Activated T-cell treated with anti-CD3 and anti-CD28 coated beads, Interleukin-2, amount 50 U/mL, for 24 hours (primary cell): ENCODE results near the gene INPP5J.

Source experiments
- DNase-seq: peaks from one replicate; pipeline ENCODE4 v3.0.0-alpha.2; 2020
- H3K27ac Mint-ChIP-seq: 2 replicates; pipeline ENCODE4 v1.8.0; 2020; ENCODE audit warnings: mild to moderate bottlenecking, mixed read lengths
- H3K27me3 Mint-ChIP-seq: 2 replicates; pipeline ENCODE4 v1.8.0; 2020; ENCODE audit warnings: mixed read lengths
- H3K36me3 Mint-ChIP-seq: 2 replicates; pipeline ENCODE4 v1.8.0; 2020; ENCODE audit warnings: low read depth, mixed read lengths
- H3K4me1 Mint-ChIP-seq: 2 replicates; pipeline ENCODE4 v1.8.0; 2020; ENCODE audit warnings: low read depth, mixed read lengths
- H3K4me3 Mint-ChIP-seq: 2 replicates; pipeline ENCODE4 v1.8.0; 2020; ENCODE audit warnings: mild to moderate bottlenecking, moderate library complexity, mixed read lengths
- H3K9me3 Mint-ChIP-seq: 2 replicates; pipeline ENCODE4 v1.8.0; 2020; ENCODE audit warnings: mixed read lengths

Gene INPP5J

GRCh38 chr22:31124290-31124689 is 1.5 kb downstream of the INPP5J start:
- peaks cover 5% of the 10 kb centered on the region for H3K27me3 Mint-ChIP-seq
- DNase-seq: no peak
- H3K4me3 Mint-ChIP-seq: no peak overlapping the region
- no peaks in the 10 kb centered on the region for H3K36me3 Mint-ChIP-seq
- no peak overlapping the region for H3K27ac Mint-ChIP-seq
- no peaks in the 10 kb centered on the region for H3K4me1 Mint-ChIP-seq
- H3K9me3 Mint-ChIP-seq: no peaks in the 10 kb centered on the region

DNA sequence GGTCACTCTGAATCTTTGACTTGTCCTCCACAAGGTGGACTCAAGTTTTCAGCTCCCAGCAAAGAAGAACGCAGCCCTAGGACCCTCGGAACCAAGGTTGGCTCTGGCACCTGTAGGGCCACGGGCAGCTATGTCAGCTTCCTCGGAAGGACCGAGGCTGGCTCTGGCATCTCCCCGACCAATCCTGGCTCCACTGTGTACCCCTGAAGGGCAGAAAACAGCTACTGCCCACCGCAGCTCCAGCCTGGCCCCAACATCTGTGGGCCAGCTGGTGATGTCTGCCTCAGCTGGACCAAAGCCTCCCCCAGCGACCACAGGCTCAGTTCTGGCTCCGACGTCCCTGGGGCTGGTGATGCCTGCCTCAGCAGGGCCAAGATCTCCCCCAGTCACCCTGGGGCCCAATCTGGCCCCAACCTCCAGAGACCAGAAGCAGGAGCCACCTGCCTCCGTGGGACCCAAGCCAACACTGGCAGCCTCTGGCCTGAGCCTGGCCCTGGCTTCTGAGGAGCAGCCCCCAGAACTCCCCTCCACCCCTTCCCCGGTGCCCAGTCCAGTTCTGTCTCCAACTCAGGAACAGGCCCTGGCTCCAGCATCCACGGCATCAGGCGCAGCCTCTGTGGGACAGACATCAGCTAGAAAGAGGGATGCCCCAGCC is 2.2 kb downstream of the INPP5J start:
- Mint-ChIP-seq H3K4me3 (no peak overlapping the region), H3K36me3 (no peaks in the 10 kb centered on the region)

DNA sequence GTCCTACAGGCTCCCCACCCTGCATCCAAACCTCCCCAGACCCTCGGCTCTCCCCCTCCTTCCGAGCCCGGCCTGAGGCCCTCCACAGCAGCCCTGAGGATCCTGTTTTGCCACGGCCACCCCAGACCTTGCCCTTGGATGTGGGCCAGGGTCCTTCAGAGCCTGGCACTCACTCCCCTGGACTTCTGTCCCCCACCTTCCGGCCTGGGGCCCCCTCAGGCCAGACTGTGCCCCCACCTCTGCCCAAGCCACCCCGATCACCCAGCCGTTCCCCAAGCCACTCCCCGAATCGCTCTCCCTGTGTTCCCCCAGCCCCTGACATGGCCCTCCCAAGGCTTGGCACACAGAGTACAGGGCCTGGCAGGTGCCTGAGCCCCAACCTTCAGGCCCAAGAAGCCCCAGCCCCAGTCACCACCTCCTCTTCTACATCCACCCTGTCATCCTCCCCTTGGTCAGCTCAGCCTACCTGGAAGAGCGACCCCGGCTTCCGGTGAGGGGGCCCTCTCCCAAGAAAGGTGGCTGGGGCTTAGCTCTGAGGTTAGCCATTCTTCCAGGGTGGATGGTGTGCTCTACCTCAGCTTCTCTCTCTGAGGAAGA is 2.9 kb downstream of the INPP5J start:
- no peak for DNase-seq
- Mint-ChIP-seq H3K27ac (no peak overlapping the region), H3K9me3 (no peaks in the 10 kb centered on the region), H3K4me3 (no peak overlapping the region), H3K36me3 (no peaks in the 10 kb centered on the region), H3K4me1 (no peaks in the 10 kb centered on the region), H3K27me3 (peaks cover 5% of the 10 kb centered on the region)

More for the DNA sequence above, 2.2 kb downstream of the INPP5J start:
- H3K27me3 Mint-ChIP-seq: peaks cover 5% of the 10 kb centered on the region
- no peaks in the 10 kb centered on the region for H3K9me3 Mint-ChIP-seq
- no peaks in the 10 kb centered on the region for H3K4me1 Mint-ChIP-seq
- no peak overlapping the region for H3K27ac Mint-ChIP-seq
- no peak for DNase-seq

- Mint-ChIP-seq H3K27ac (no peak overlapping the region), H3K9me3 (no peaks in the 10 kb centered on the region), H3K4me1 (no peaks in the 10 kb centered on the region), H3K4me3 (no peak overlapping the region), H3K36me3 (no peaks in the 10 kb centered on the region), H3K27me3 (peaks cover 5% of the 10 kb centered on the region)
- DNase-seq: no peak
These were observed 3.5 kb downstream of the INPP5J start for GRCh38 chr22:31126128-31126868.

GRCh38 chr22:31126869-31127175 is 4.1 kb downstream of the INPP5J start:
- Mint-ChIP-seq H3K4me3 (no peak overlapping the region), H3K27ac (no peak overlapping the region), H3K9me3 (no peaks in the 10 kb centered on the region), H3K36me3 (no peaks in the 10 kb centered on the region), H3K27me3 (peaks cover 5% of the 10 kb centered on the region), H3K4me1 (no peaks in the 10 kb centered on the region)
- DNase-seq: no peak

- Mint-ChIP-seq H3K4me3 (no peak overlapping the region), H3K4me1 (no peaks in the 10 kb centered on the region), H3K27ac (no peak overlapping the region), H3K36me3 (no peaks in the 10 kb centered on the region), H3K27me3 (peaks cover 5% of the 10 kb centered on the region), H3K9me3 (no peaks in the 10 kb centered on the region)
- DNase-seq: no peak
These were observed 4.5 kb downstream of the INPP5J start for GRCh38 chr22:31127181-31127772.

DNA sequence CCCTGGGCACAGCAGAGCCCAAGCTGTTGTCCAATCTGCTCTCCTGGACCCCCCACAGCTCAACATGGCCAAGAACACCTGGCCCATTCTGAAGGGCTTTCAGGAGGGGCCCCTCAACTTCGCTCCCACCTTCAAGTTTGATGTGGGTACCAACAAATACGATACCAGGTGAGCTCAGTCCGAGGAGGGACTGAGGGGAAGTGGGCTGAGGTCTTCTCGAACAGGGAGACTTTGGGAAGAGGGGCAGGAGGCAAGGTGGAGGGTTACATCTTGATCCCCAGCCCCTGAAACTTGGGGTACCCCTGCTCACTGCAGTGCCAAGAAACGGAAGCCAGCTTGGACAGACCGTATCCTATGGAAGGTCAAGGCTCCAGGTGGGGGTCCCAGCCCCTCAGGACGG is 5.4 kb downstream of the INPP5J start:
- no peaks in the 10 kb centered on the region for H3K36me3 Mint-ChIP-seq
- H3K27ac Mint-ChIP-seq: no peak overlapping the region
- no peak overlapping the region for H3K4me3 Mint-ChIP-seq
- no peak for DNase-seq
- peaks cover 5% of the 10 kb centered on the region for H3K27me3 Mint-ChIP-seq
- H3K9me3 Mint-ChIP-seq: no peaks in the 10 kb centered on the region
- H3K4me1 Mint-ChIP-seq: no peaks in the 10 kb centered on the region

DNA sequence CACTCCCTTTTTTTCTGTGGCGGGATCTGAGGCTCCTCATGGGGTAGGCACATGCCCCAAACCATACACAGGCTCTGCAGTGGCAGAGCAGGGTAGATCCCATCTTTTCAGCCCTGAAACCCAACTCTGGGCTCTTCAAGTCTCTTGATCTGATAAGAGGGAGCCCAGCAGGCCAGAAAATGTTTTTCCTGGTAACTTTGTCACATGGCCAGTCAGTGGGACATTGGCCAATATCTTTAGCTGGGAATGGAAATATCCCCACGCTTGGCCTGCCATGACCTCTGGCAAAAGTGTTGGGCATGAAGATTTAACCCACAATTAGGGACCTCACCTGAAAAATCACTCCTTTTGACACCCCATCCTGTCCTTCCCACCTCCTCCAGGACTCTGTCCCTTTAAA is 8.1 kb downstream of the INPP5J start:
- no peak overlapping the region for H3K27ac Mint-ChIP-seq
- H3K4me1 Mint-ChIP-seq: no peaks in the 10 kb centered on the region
- H3K4me3 Mint-ChIP-seq: no peak overlapping the region
- no peaks in the 10 kb centered on the region for H3K36me3 Mint-ChIP-seq
- peaks cover 5% of the 10 kb centered on the region for H3K27me3 Mint-ChIP-seq
- DNase-seq: no peak
- H3K9me3 Mint-ChIP-seq: no peaks in the 10 kb centered on the region

DNA sequence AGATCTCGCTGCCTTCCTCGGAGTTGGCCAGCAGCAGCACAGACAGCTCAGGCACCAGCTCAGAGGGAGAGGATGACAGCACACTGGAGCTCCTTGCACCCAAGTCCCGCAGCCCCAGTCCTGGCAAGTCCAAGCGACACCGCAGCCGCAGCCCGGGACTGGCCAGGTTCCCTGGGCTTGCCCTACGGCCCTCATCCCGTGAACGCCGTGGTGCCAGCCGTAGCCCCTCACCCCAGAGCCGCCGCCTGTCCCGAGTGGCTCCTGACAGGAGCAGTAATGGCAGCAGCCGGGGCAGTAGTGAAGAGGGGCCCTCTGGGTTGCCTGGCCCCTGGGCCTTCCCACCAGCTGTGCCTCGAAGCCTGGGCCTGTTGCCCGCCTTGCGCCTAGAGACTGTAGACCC is 11.1 kb downstream of the INPP5J start:
- Mint-ChIP-seq H3K27me3 (peaks cover under 1% of the 10 kb centered on the region), H3K36me3 (no peaks in the 10 kb centered on the region), H3K9me3 (no peaks in the 10 kb centered on the region), H3K4me1 (no peaks in the 10 kb centered on the region), H3K4me3 (no peak overlapping the region), H3K27ac (no peak overlapping the region)
- no peak for DNase-seq

- no peak overlapping the region for H3K4me3 Mint-ChIP-seq
- no peak for DNase-seq
- H3K36me3 Mint-ChIP-seq: no peaks in the 10 kb centered on the region
- H3K27me3 Mint-ChIP-seq: peaks cover 5% of the 10 kb centered on the region
- no peak overlapping the region for H3K27ac Mint-ChIP-seq
- no peaks in the 10 kb centered on the region for H3K4me1 Mint-ChIP-seq
- no peaks in the 10 kb centered on the region for H3K9me3 Mint-ChIP-seq
These were observed 11.9 kb downstream of the INPP5J start for GRCh38 chr22:31134688-31135087.

DNA sequence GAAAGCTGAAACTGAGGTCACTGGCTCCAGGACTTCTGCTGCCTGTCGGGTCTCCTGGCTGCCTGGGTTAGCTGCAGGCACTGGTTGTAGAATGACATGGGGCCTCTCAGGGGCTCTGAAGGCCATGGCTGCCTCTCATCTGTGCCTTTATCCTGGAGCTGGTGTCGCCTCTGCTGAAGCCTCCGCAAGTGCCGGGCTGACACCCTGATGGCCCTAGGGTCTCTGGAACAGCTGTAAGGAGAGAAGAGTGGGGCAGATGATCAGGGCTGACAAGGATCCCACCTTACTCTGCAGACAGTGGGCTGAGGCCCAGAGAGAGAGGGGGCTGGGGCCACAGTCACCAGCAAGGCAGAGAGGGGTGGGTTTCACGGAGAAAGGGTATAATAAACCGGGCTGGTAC is 12.9 kb downstream of the INPP5J start:
- no peak for DNase-seq
- Mint-ChIP-seq H3K9me3 (no peaks in the 10 kb centered on the region), H3K27ac (no peak overlapping the region), H3K4me3 (no peak overlapping the region), H3K27me3 (peaks cover 8% of the 10 kb centered on the region), H3K36me3 (no peaks in the 10 kb centered on the region), H3K4me1 (no peaks in the 10 kb centered on the region)

DNA sequence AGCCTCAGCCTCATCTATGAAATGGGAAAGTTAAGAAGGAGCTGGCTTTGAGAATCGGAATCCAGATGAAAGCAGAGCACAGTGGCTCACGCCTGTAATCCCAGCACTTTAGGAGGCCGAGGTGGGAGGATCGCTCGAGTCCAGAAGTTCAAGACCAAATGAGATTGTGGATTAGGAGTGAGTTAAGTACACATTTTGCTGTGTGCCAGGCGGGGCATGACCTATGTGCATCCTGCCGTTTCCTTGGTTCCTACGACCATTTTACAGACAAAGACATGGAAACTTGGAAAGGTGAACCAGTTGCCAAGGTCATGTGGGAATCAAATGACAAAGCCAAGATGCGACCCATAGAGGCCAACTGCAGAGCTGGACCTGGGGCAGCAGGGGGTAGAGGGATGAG is 13.4 kb downstream of the INPP5J start:
- H3K27me3 Mint-ChIP-seq: peaks cover 8% of the 10 kb centered on the region
- no peaks in the 10 kb centered on the region for H3K9me3 Mint-ChIP-seq
- DNase-seq: no peak
- H3K4me1 Mint-ChIP-seq: no peaks in the 10 kb centered on the region
- H3K27ac Mint-ChIP-seq: no peak overlapping the region
- H3K4me3 Mint-ChIP-seq: no peak overlapping the region
- no peaks in the 10 kb centered on the region for H3K36me3 Mint-ChIP-seq

DNA sequence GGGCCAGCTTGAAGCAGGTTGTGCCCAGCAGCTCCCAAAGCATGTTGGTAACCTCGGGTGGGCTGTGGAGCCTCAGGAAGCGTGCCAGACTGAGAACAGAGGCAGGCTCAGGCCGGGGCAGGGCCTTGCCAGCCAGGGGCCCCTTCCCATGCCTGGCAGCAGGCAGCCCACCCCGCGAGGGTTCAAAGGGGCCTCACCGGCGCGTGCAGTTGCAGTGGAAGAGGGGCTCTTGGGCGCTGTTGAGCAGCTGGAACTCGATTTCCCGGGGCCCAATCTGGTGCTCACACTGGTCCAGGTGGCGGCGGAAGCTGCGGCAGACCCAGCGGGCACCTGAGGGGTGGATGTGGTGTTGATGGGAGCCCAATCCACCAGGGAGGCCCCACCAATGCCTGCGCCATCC is 13.9 kb downstream of the INPP5J start:
- DNase-seq: no peak
- H3K4me1 Mint-ChIP-seq: no peaks in the 10 kb centered on the region
- no peaks in the 10 kb centered on the region for H3K36me3 Mint-ChIP-seq
- peaks cover 8% of the 10 kb centered on the region for H3K27me3 Mint-ChIP-seq
- no peak overlapping the region for H3K27ac Mint-ChIP-seq
- no peaks in the 10 kb centered on the region for H3K9me3 Mint-ChIP-seq
- H3K4me3 Mint-ChIP-seq: no peak overlapping the region

DNA sequence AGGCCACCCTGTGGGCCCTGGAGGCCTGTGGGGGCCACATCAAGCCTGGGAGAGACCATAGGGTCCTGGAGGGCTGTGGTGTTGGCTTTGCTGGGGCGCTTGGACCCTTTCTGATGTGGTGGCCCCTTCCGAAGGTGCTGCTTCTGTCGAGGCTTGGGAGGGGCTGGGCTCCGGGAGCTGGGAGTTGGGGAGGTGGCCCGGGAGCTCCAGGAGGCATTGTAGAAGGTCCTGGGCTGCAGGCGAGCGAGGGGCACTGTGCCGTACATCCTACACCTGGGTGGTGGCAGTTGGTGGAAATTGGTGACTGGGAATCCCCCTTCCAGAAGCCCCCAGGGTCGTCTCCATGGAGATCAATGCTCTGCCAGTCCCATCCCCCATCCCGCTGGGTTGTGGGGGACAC is 15.0 kb downstream of the INPP5J start:
- no peaks in the 10 kb centered on the region for H3K36me3 Mint-ChIP-seq
- no peak overlapping the region for H3K27ac Mint-ChIP-seq

GRCh38 chr22:31138126-31138525 is 15.4 kb downstream of the INPP5J start:
- Mint-ChIP-seq H3K9me3 (no peaks in the 10 kb centered on the region), H3K36me3 (no peaks in the 10 kb centered on the region)

More for the DNA sequence above, 15.0 kb downstream of the INPP5J start:
- DNase-seq: no peak
- Mint-ChIP-seq H3K27me3 (peaks cover 8% of the 10 kb centered on the region), H3K4me1 (no peaks in the 10 kb centered on the region), H3K4me3 (no peak overlapping the region), H3K9me3 (no peaks in the 10 kb centered on the region)

More at GRCh38 chr22:31138126-31138525, 15.4 kb downstream of the INPP5J start:
- H3K27ac Mint-ChIP-seq: no peak overlapping the region
- no peaks in the 10 kb centered on the region for H3K4me1 Mint-ChIP-seq
- H3K4me3 Mint-ChIP-seq: no peak overlapping the region
- peaks cover 8% of the 10 kb centered on the region for H3K27me3 Mint-ChIP-seq
- no peak for DNase-seq
